Memory B cell (primary cell): ENCODE results near the gene KCTD13.

ENCODE experiments used
- ATAC-seq: fragments of 150-1000 bp; cut with Tn5 transposase; 2 replicates; pipeline ENCODE4 v1.10.0; 2021; ENCODE audit warnings: low read depth, mild to moderate bottlenecking, moderate library complexity
- DNase-seq, 2 donors: peaks; one replicate each; pipeline ENCODE4 v3.0.0; 2022; ENCODE audit warnings: low spot score in 2 of 2
- H3K27ac Mint-ChIP-seq: one replicate; pipeline ENCODE4 v1.8.0; 2022; ENCODE audit warnings: mild to moderate bottlenecking, moderate library complexity, mixed read lengths
- H3K27me3 Mint-ChIP-seq: one replicate; pipeline ENCODE4 v1.8.0; 2022; ENCODE audit warnings: mixed read lengths
- H3K36me3 Mint-ChIP-seq: one replicate; pipeline ENCODE4 v1.8.0; 2022; ENCODE audit warnings: mild to moderate bottlenecking, mixed read lengths
- H3K4me1 Mint-ChIP-seq: one replicate; pipeline ENCODE4 v1.8.0; 2022; ENCODE audit warnings: mixed read lengths
- H3K4me3 Mint-ChIP-seq: one replicate; pipeline ENCODE4 v1.8.0; 2022; ENCODE audit warnings: mild to moderate bottlenecking, moderate library complexity, mixed read lengths
- H3K9me3 Mint-ChIP-seq: one replicate; pipeline ENCODE4 v1.8.0; 2022; ENCODE audit warnings: mixed read lengths

KCTD13 gene

GRCh38 chr16:29905668-29906067 is 20.4 kb downstream of the KCTD13 start:
- Mint-ChIP-seq H3K9me3 (no peaks in the 10 kb centered on the region), H3K27ac (no peak overlapping the region), H3K27me3 (peaks cover 4% of the 10 kb centered on the region), H3K4me1 (peaks cover 7% of the 10 kb centered on the region), H3K36me3 (peaks cover 7% of the 10 kb centered on the region), H3K4me3 (no peak overlapping the region)
- ATAC-seq (no peak), DNase-seq (no peak)

GRCh38 chr16:29904947-29905346 is 21.1 kb downstream of the KCTD13 start:
- H3K9me3 Mint-ChIP-seq: no peaks in the 10 kb centered on the region
- peaks cover 7% of the 10 kb centered on the region for H3K27me3 Mint-ChIP-seq
- ATAC-seq (no peak), DNase-seq (no peak)
- H3K36me3 Mint-ChIP-seq: peaks cover 7% of the 10 kb centered on the region
- H3K27ac Mint-ChIP-seq: no peak overlapping the region
- no peak overlapping the region for H3K4me3 Mint-ChIP-seq
- H3K4me1 Mint-ChIP-seq: peaks cover 11% of the 10 kb centered on the region

GRCh38 chr16:29903590-29903989 is 22.4 kb downstream of the KCTD13 start:
- Mint-ChIP-seq H3K4me3 (no peak overlapping the region), H3K4me1 (peaks cover 10% of the 10 kb centered on the region), H3K36me3 (peaks cover 6% of the 10 kb centered on the region), H3K27ac (no peak overlapping the region), H3K27me3 (peaks cover 8% of the 10 kb centered on the region), H3K9me3 (no peaks in the 10 kb centered on the region)
- ATAC-seq (no peak), DNase-seq (no peak)

GRCh38 chr16:29901607-29901945 is 24.4 kb downstream of the KCTD13 start:
- peaks cover 22% of the 10 kb centered on the region for H3K27me3 Mint-ChIP-seq
- peaks cover 6% of the 10 kb centered on the region for H3K36me3 Mint-ChIP-seq
- ATAC-seq: no peak
- H3K4me3 Mint-ChIP-seq: no peak overlapping the region
- DNase-seq: no peak
- no peak overlapping the region for H3K27ac Mint-ChIP-seq
- H3K4me1 Mint-ChIP-seq: peaks cover 11% of the 10 kb centered on the region
- no peaks in the 10 kb centered on the region for H3K9me3 Mint-ChIP-seq

GRCh38 chr16:29900888-29901606 is 25.0 kb downstream of the KCTD13 start:
- Mint-ChIP-seq H3K27ac (no peak overlapping the region), H3K4me3 (peak overlapping the region; percentile 75), H3K4me1 (peaks cover 11% of the 10 kb centered on the region), H3K27me3 (peaks cover 25% of the 10 kb centered on the region), H3K9me3 (no peaks in the 10 kb centered on the region), H3K36me3 (peaks cover 3% of the 10 kb centered on the region)
- ATAC-seq: no peak
- DNase-seq: no peak

- H3K36me3 Mint-ChIP-seq: peaks cover 3% of the 10 kb centered on the region
- DNase-seq: peak in 1 of 2 donors; percentile 89
- ATAC-seq: peak; percentile 84
- H3K4me3 Mint-ChIP-seq: peak within 1 kb of the TSS; percentile 75
- peaks cover 25% of the 10 kb centered on the region for H3K27me3 Mint-ChIP-seq
- H3K9me3 Mint-ChIP-seq: no peaks in the 10 kb centered on the region
- peaks cover 11% of the 10 kb centered on the region for H3K4me1 Mint-ChIP-seq
- H3K27ac Mint-ChIP-seq: no peak within 1 kb of the TSS
Observed at GRCh38 chr16:29900102-29900887, 25.7 kb downstream of the KCTD13 start, which contains the start of gene ASPHD1. TSS of gene ASPHD1 (plus strand) at chr16:29900488. CDS start at chr16:29900972, 484 bp downstream.

GRCh38 chr16:29899516-29900101 is 26.4 kb downstream of the KCTD13 start, which contains the start of gene SEZ6L2:
TSS of gene SEZ6L2 (minus strand) at chr16:29899550. CDS start at chr16:29899019, 531 bp downstream.
- DNase-seq (peak in 1 of 2 donors; percentile 76), ATAC-seq (peak; percentile 16)
- Mint-ChIP-seq H3K9me3 (no peaks in the 10 kb centered on the region), H3K36me3 (peaks cover 3% of the 10 kb centered on the region), H3K27ac (no peak within 1 kb of the TSS), H3K4me3 (peak within 1 kb of the TSS; percentile 5), H3K27me3 (peaks cover 25% of the 10 kb centered on the region), H3K4me1 (peaks cover 11% of the 10 kb centered on the region)

GRCh38 chr16:29898804-29899515 is 27.1 kb downstream of the KCTD13 start:
- Mint-ChIP-seq H3K27ac (no peak overlapping the region), H3K27me3 (peaks cover 28% of the 10 kb centered on the region), H3K9me3 (no peaks in the 10 kb centered on the region), H3K4me1 (peaks cover 11% of the 10 kb centered on the region), H3K36me3 (peaks cover 3% of the 10 kb centered on the region), H3K4me3 (no peak overlapping the region)
- DNase-seq (no peak), ATAC-seq (no peak)

GRCh38 chr16:29898135-29898803 is 27.8 kb downstream of the KCTD13 start:
- peaks cover 28% of the 10 kb centered on the region for H3K27me3 Mint-ChIP-seq
- H3K36me3 Mint-ChIP-seq: peaks cover 3% of the 10 kb centered on the region
- no peak overlapping the region for H3K27ac Mint-ChIP-seq
- no peak overlapping the region for H3K4me3 Mint-ChIP-seq
- ATAC-seq: no peak
- no peak for DNase-seq
- H3K4me1 Mint-ChIP-seq: peaks cover 11% of the 10 kb centered on the region
- H3K9me3 Mint-ChIP-seq: no peaks in the 10 kb centered on the region

GRCh38 chr16:29897333-29897732 is 28.7 kb downstream of the KCTD13 start:
- Mint-ChIP-seq H3K4me3 (no peak overlapping the region), H3K36me3 (peaks cover 3% of the 10 kb centered on the region)

GRCh38 chr16:29896841-29897240 is 29.2 kb downstream of the KCTD13 start:
- Mint-ChIP-seq H3K36me3 (peaks cover 3% of the 10 kb centered on the region), H3K9me3 (no peaks in the 10 kb centered on the region), H3K27me3 (peaks cover 27% of the 10 kb centered on the region)

More at GRCh38 chr16:29897333-29897732, 28.7 kb downstream of the KCTD13 start:
- DNase-seq (no peak), ATAC-seq (no peak)
- Mint-ChIP-seq H3K4me1 (peaks cover 11% of the 10 kb centered on the region), H3K27me3 (peaks cover 28% of the 10 kb centered on the region), H3K27ac (no peak overlapping the region), H3K9me3 (no peaks in the 10 kb centered on the region)

GRCh38 chr16:29894352-29894751 is 31.7 kb downstream of the KCTD13 start:
- ATAC-seq: no peak
- Mint-ChIP-seq H3K27me3 (peaks cover 21% of the 10 kb centered on the region), H3K27ac (no peak overlapping the region), H3K36me3 (peaks cover 3% of the 10 kb centered on the region), H3K4me1 (peaks cover 4% of the 10 kb centered on the region), H3K9me3 (no peaks in the 10 kb centered on the region), H3K4me3 (no peak overlapping the region)
- DNase-seq: no peak

More at GRCh38 chr16:29896841-29897240, 29.2 kb downstream of the KCTD13 start:
- Mint-ChIP-seq H3K4me3 (no peak overlapping the region), H3K4me1 (peaks cover 11% of the 10 kb centered on the region), H3K27ac (no peak overlapping the region)
- ATAC-seq (no peak), DNase-seq (no peak)

- no peak for DNase-seq
- H3K9me3 Mint-ChIP-seq: no peaks in the 10 kb centered on the region
- no peak overlapping the region for H3K27ac Mint-ChIP-seq
- peaks cover 3% of the 10 kb centered on the region for H3K4me1 Mint-ChIP-seq
- H3K36me3 Mint-ChIP-seq: peaks cover 3% of the 10 kb centered on the region
- peaks cover 22% of the 10 kb centered on the region for H3K27me3 Mint-ChIP-seq
- ATAC-seq: no peak
- no peak overlapping the region for H3K4me3 Mint-ChIP-seq
Observed at GRCh38 chr16:29893553-29893952, 32.5 kb downstream of the KCTD13 start.
